Ishikawa (cell line): ENCODE measurements around the gene MRTFA.

Source experiments
- EP300 ChIP-seq: IDR thresholded peaks from 2 replicates; pipeline ENCODE4 v1.6.1; 2012; ENCODE audit warnings: borderline replicate concordance
- MAX ChIP-seq: IDR thresholded peaks from 2 replicates; pipeline ENCODE4 v1.6.1; 2012
- REST ChIP-seq: IDR thresholded peaks from 2 replicates; pipeline ENCODE4 v1.6.1; 2012; ENCODE audit warnings: low read depth, mild to moderate bottlenecking
- TCF12 ChIP-seq: IDR thresholded peaks from 2 replicates; pipeline ENCODE4 v1.6.1; 2012; ENCODE audit warnings: low read depth
- YY1 ChIP-seq: IDR thresholded peaks from 2 replicates; pipeline ENCODE4 v1.6.1; 2012; ENCODE audit warnings: low read depth

GRCh38 chr22:40463017-40463631 lies 173.4 kb downstream of the MRTFA start:
- TF ChIP-seq YY1 (no peak), TCF12 (no peak), MAX (no peak), EP300 (no peak), REST (no peak)
